Raji (cell line): ENCODE measurements around the gene PHLDB3.

Source experiments
- POLR2A ChIP-seq: IDR thresholded peaks from 2 replicates; pipeline ENCODE4 v1.6.1; 2011; ENCODE audit warnings: low read depth, low read length, control low read depth; ENCODE audit not compliant: insufficient read depth

The PHLDB3 gene

GRCh38 chr19:43534305-43534815, 29.8 kb upstream of the PHLDB3 start:
- no peak for TF ChIP-seq POLR2A

- peak; percentile 30; the same call in 1 of the 2 replicates for TF ChIP-seq POLR2A
Observed at GRCh38 chr19:43533546-43534304, 29.2 kb upstream of the PHLDB3 start.

- TF ChIP-seq POLR2A = peak; percentile 76
Observed at GRCh38 chr19:43532962-43533545, 28.5 kb upstream of the PHLDB3 start, which contains the start of gene ZNF575. Gene ZNF575 (plus strand): TSS chr19:43533188. CDS start chr19:43534423, 1,235 bp downstream.

- peak; percentile 44 for TF ChIP-seq POLR2A
Observed at GRCh38 chr19:43532571-43532961, 28.0 kb upstream of the PHLDB3 start.

- no peak for TF ChIP-seq POLR2A
Observed at GRCh38 chr19:43527860-43528622, 23.5 kb upstream of the PHLDB3 start.

GRCh38 chr19:43526884-43527859, 22.6 kb upstream of the PHLDB3 start, which contains the start of gene ETHE1:
Gene ETHE1 (minus strand): TSS chr19:43527201. CDS start chr19:43527177, 24 bp downstream.
- TF ChIP-seq POLR2A = peak; percentile 80

- TF ChIP-seq POLR2A = no peak
Observed at GRCh38 chr19:43525836-43526771, 21.6 kb upstream of the PHLDB3 start.

GRCh38 chr19:43524922-43525835, 20.6 kb upstream of the PHLDB3 start:
- no peak for TF ChIP-seq POLR2A

- no peak for TF ChIP-seq POLR2A
Observed at GRCh38 chr19:43522929-43523328, 18.4 kb upstream of the PHLDB3 start.

- no peak for TF ChIP-seq POLR2A
Observed at GRCh38 chr19:43519436-43520088, 15.0 kb upstream of the PHLDB3 start.

- TF ChIP-seq POLR2A = no peak
Observed at GRCh38 chr19:43518051-43518450, 13.5 kb upstream of the PHLDB3 start.

GRCh38 chr19:43511324-43511723, 6.8 kb upstream of the PHLDB3 start:
- TF ChIP-seq POLR2A = no peak
